ENCODE measurements around the gene MDH2.

DNA sequence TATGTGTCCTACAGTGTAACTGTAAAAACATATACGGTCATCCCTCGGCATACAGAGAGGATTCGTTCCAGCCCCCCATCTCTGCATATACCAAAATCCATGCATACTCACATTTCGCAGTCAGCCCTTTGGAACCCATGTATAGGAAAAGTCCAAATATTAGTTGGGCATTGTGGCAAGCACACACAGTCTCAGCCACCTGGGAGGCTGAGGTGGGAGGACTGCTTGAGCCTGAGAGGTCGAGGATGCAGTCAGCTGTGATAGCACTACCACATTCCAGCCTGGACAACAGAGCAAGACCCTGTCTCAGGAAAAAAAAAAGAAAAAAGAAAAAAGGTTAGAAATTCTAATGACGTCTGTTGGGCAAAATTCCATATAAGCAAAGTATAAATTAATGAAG is 29.1 kb downstream of the MDH2 start:
- TF ChIP-seq ARNTL (CRISPR knock-in tag; IDR thresholded peaks at IDR 0.05; ENCODE audit: borderline replicate concordance, low read depth): no peak
- no peak for TF ChIP-seq RARB (CRISPR knock-in tag; IDR thresholded peaks at IDR 0.05)
- TF ChIP-seq ISL1 (CRISPR knock-in tag; IDR thresholded peaks at IDR 0.05): no peak
- TF ChIP-seq, protein P1, sequence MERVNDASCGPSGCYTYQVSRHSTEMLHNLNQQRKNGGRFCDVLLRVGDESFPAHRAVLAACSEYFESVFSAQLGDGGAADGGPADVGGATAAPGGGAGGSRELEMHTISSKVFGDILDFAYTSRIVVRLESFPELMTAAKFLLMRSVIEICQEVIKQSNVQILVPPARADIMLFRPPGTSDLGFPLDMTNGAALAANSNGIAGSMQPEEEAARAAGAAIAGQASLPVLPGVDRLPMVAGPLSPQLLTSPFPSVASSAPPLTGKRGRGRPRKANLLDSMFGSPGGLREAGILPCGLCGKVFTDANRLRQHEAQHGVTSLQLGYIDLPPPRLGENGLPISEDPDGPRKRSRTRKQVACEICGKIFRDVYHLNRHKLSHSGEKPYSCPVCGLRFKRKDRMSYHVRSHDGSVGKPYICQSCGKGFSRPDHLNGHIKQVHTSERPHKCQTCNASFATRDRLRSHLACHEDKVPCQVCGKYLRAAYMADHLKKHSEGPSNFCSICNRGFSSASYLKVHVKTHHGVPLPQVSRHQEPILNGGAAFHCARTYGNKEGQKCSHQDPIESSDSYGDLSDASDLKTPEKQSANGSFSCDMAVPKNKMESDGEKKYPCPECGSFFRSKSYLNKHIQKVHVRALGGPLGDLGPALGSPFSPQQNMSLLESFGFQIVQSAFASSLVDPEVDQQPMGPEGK (CRISPR knock-in tag; IDR thresholded peaks at IDR 0.05; ENCODE audit: borderline replicate concordance): no peak
- no peak for TF ChIP-seq ZFP3 (CRISPR knock-in tag; IDR thresholded peaks at IDR 0.05)

All from SK-N-SH treated with all-trans-retinoic acid at 6 μM for 48 hours (cell line).